Spleen (tissue), 7 donors: ENCODE data around the gene SSU72.
A peak's percentile ranks its signal among the peaks of the same experiment; 100 is the strongest.

Experiments used
- POLR2A ChIP-seq, 3 donors: fragments of 450-650 bp; IDR thresholded peaks; one replicate each; pipeline ENCODE4 v1.5.1; 2017; ENCODE audit warnings: antibody characterized with exemption in 3 of 3, mild to moderate bottlenecking in 1 of 3
- POLR2AphosphoS5 ChIP-seq, 3 donors: sonication (generic); formaldehyde crosslinking; IDR thresholded peaks; one replicate each; pipeline ENCODE4 v1.5.1; 2017; ENCODE audit warnings: antibody characterized with exemption in 3 of 3
- TF ChIP-seq, protein P1 (sequence below), 11 experiments: fragments of 200-600 bp in 7 of 11; fragments of 450-650 bp in 4 of 11; sonication (generic) in 4 of 11; IDR thresholded peaks in 8 of 11; conservative IDR thresholded peaks in 3 of 11; 1 replicate in 7 of 11; 2 replicates in 4 of 11; pipeline versions ENCODE4 v1.4.0 to v1.8.0; 2016 to 2021; ENCODE audit warnings: antibody characterized with exemption in 11 of 11, inconsistent platforms in 4 of 11, mild to moderate bottlenecking in 1 of 11
- donor health status: DM: no; HTN: no; CAD: no; lungs with moderate emphysema.
- donor health status: DM: no; HTN: no; CAD: no.
- donor health status: DM: no; HTN: no; CAD: no.

- TF ChIP-seq, protein P1, sequence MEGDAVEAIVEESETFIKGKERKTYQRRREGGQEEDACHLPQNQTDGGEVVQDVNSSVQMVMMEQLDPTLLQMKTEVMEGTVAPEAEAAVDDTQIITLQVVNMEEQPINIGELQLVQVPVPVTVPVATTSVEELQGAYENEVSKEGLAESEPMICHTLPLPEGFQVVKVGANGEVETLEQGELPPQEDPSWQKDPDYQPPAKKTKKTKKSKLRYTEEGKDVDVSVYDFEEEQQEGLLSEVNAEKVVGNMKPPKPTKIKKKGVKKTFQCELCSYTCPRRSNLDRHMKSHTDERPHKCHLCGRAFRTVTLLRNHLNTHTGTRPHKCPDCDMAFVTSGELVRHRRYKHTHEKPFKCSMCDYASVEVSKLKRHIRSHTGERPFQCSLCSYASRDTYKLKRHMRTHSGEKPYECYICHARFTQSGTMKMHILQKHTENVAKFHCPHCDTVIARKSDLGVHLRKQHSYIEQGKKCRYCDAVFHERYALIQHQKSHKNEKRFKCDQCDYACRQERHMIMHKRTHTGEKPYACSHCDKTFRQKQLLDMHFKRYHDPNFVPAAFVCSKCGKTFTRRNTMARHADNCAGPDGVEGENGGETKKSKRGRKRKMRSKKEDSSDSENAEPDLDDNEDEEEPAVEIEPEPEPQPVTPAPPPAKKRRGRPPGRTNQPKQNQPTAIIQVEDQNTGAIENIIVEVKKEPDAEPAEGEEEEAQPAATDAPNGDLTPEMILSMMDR (IDR thresholded peaks at IDR 0.05 in 8 of 11, conservative IDR thresholded peaks at IDR 0.05 in 3 of 11) = no peak
- TF ChIP-seq POLR2A (IDR thresholded peaks at IDR 0.05) (no peak), POLR2AphosphoS5 (IDR thresholded peaks at IDR 0.05) (peak; percentile 15 to 61 (median 20))
These were observed 23.9 kb downstream of the SSU72 start for GRCh38 chr1:1550591-1551432.
